HUES64 (cell line): ENCODE measurements around the gene RPS24.

Source experiments
- H3K27ac ChIP-seq: 2 replicates; pipeline ENCODE4 v1.7.0; 2013; ENCODE audit warnings: low read depth, low read length, inconsistent platforms
- H3K27me3 ChIP-seq: 2 replicates; pipeline ENCODE4 v1.6.1; 2013; ENCODE audit warnings: mild to moderate bottlenecking, low read length; ENCODE audit not compliant: insufficient read depth
- H3K36me3 ChIP-seq: 2 replicates; pipeline ENCODE4 v1.6.1; 2013; ENCODE audit warnings: mild to moderate bottlenecking, low read length; ENCODE audit not compliant: insufficient read depth
- H3K4me1 ChIP-seq: 2 replicates; pipeline ENCODE4 v1.6.1; 2013; ENCODE audit warnings: mild to moderate bottlenecking, low read length, moderate library complexity; ENCODE audit not compliant: insufficient read depth
- H3K4me3 ChIP-seq: 2 replicates; pipeline ENCODE4 v1.5.1; 2013; ENCODE audit warnings: mild to moderate bottlenecking, low read length, moderate library complexity
- H3K9ac ChIP-seq: 2 replicates; pipeline ENCODE4 v1.6.1; 2013; ENCODE audit warnings: mild to moderate bottlenecking, low read depth, low read length
- H3K9me3 ChIP-seq: 2 replicates; pipeline ENCODE4 v1.6.1; 2013; ENCODE audit warnings: low read depth, low read length; ENCODE audit not compliant: insufficient read depth
- WGBS: fragments of 150-250, 120-280 bp; methylation state at CpG from one replicate; pipeline ENCODE4 v1.1.7; 2013; ENCODE audit warnings: missing lambda C conversion rate; 5-methylcytosine and 5-hydroxymethylcytosine counted together

The RPS24 gene

GRCh38 chr10:78041170-78042057 is 7.8 kb downstream of the RPS24 start:
- 85% methylated on average over 5 of the region's 5 CpGs for WGBS
- Histone ChIP-seq H3K9ac (peak overlapping the region; percentile 6; the same call in 1 of the 2 replicates), H3K27ac (peak overlapping the region; percentile 69), H3K27me3 (no peaks in the 10 kb centered on the region), H3K9me3 (no peaks in the 10 kb centered on the region), H3K36me3 (peaks cover 64% of the 10 kb centered on the region), H3K4me1 (peaks cover 43% of the 10 kb centered on the region), H3K4me3 (no peak overlapping the region)

DNA sequence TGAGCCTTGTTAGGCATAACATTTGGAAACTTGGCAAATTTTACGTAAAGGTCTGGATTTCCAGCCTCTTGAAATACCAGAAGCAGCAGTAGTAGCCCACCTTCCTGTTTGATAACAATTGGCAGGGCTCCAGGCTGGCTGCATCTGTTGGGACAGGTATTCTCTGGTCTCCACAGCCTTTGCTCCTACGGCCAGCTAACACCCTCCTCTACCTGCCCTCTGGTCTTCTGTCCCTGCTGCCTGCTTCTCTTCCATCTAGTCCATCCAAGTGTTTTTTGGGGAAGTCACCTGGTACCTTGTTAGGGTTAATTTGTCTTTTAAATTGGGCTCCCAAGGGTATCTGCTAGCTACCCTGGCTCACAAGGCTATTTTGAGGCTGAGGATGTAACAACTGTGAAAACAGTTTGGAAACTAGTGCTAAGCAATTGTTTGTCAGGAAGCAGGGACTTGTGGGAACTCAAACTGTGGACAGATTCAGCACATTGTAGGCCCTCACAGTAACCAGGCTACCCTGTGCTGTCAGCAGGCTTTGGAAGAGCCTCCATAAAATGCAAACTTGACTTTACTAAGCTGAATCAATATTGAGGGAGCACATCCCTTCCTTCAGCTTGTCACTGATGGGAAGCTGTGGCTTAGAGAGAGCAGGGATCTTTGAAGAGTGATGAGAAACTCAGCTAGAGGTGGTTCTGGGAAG is 8.5 kb downstream of the RPS24 start:
- H3K36me3 ChIP-seq = peaks cover 56% of the 10 kb centered on the region
- peak overlapping the region; percentile 37 for H3K27ac ChIP-seq
- no peak overlapping the region for H3K4me3 ChIP-seq
- no peaks in the 10 kb centered on the region for H3K9me3 ChIP-seq
- no peaks in the 10 kb centered on the region for H3K27me3 ChIP-seq
- H3K4me1 ChIP-seq = peaks cover 36% of the 10 kb centered on the region
- 76% methylated on average over 2 of the region's 2 CpGs for WGBS
- H3K9ac ChIP-seq = no peak overlapping the region

- H3K36me3 ChIP-seq = peaks cover 51% of the 10 kb centered on the region
- no peak overlapping the region for H3K9ac ChIP-seq
- no peaks in the 10 kb centered on the region for H3K27me3 ChIP-seq
- peaks cover 31% of the 10 kb centered on the region for H3K4me1 ChIP-seq
- no peaks in the 10 kb centered on the region for H3K9me3 ChIP-seq
- H3K4me3 ChIP-seq = no peak overlapping the region
- WGBS = 98% methylated on average over 6 of the region's 6 CpGs
- peak overlapping the region; percentile 37 for H3K27ac ChIP-seq
Observed at GRCh38 chr10:78042752-78043104, 9.1 kb downstream of the RPS24 start.

- Histone ChIP-seq H3K27me3 (no peaks in the 10 kb centered on the region), H3K4me1 (peaks cover 18% of the 10 kb centered on the region), H3K27ac (no peak overlapping the region), H3K9me3 (no peaks in the 10 kb centered on the region), H3K9ac (no peak overlapping the region), H3K4me3 (no peak overlapping the region), H3K36me3 (peaks cover 37% of the 10 kb centered on the region)
Observed at GRCh38 chr10:78044179-78044578, 10.5 kb downstream of the RPS24 start.

GRCh38 chr10:78044699-78045098 is 11.0 kb downstream of the RPS24 start:
- Histone ChIP-seq H3K4me1 (peaks cover 12% of the 10 kb centered on the region), H3K9ac (no peak overlapping the region), H3K9me3 (no peaks in the 10 kb centered on the region), H3K27ac (no peak overlapping the region), H3K4me3 (no peak overlapping the region), H3K36me3 (peaks cover 31% of the 10 kb centered on the region), H3K27me3 (no peaks in the 10 kb centered on the region)
- 87% methylated on average over 10 of the region's 10 CpGs for WGBS

- WGBS = 76% methylated on average over 10 of the region's 10 CpGs
- peaks cover 8% of the 10 kb centered on the region for H3K4me1 ChIP-seq
- H3K9ac ChIP-seq = no peak overlapping the region
- H3K4me3 ChIP-seq = no peak overlapping the region
- no peaks in the 10 kb centered on the region for H3K9me3 ChIP-seq
- peaks cover 26% of the 10 kb centered on the region for H3K36me3 ChIP-seq
- no peaks in the 10 kb centered on the region for H3K27me3 ChIP-seq
- no peak overlapping the region for H3K27ac ChIP-seq
Observed at GRCh38 chr10:78045237-78045636, 11.6 kb downstream of the RPS24 start.

DNA sequence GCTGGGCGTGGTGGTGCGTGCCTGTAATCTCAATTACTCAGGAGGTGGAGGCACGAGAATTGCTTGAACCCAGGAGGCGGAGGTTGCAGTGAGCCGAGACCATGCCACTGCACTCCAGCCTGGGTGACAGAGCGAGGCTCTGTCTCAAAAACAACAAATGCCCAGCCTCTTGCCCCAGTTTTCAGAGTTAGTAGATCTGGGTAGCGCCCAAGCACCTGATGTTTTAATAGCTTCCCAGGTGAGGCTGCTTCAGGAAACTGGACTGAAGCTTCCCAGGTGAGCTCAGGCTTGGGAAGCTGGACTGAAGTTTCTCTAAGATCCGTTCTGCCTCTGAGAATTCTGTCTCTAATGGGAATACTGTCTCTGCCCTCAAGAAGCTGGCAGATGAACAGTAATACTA is 12.2 kb downstream of the RPS24 start:
- 91% methylated on average over 8 of the region's 8 CpGs for WGBS
- Histone ChIP-seq H3K4me3 (no peak overlapping the region), H3K27ac (no peak overlapping the region), H3K36me3 (peaks cover 20% of the 10 kb centered on the region), H3K9me3 (no peaks in the 10 kb centered on the region), H3K27me3 (no peaks in the 10 kb centered on the region), H3K4me1 (peaks cover 4% of the 10 kb centered on the region; the same call in 1 of the 2 replicates), H3K9ac (no peak overlapping the region)

GRCh38 chr10:78046711-78047269 is 13.1 kb downstream of the RPS24 start:
- no peaks in the 10 kb centered on the region for H3K9me3 ChIP-seq
- WGBS = 75% methylated on average over 10 of the region's 10 CpGs
- no peak overlapping the region for H3K9ac ChIP-seq
- no peak overlapping the region for H3K4me3 ChIP-seq
- peaks cover 10% of the 10 kb centered on the region for H3K36me3 ChIP-seq
- peaks cover 4% of the 10 kb centered on the region; the same call in 1 of the 2 replicates for H3K4me1 ChIP-seq
- H3K27ac ChIP-seq = no peak overlapping the region
- no peaks in the 10 kb centered on the region for H3K27me3 ChIP-seq

GRCh38 chr10:78047314-78047891 is 13.7 kb downstream of the RPS24 start:
- Histone ChIP-seq H3K4me1 (peaks cover 4% of the 10 kb centered on the region; the same call in 1 of the 2 replicates), H3K36me3 (peaks cover 4% of the 10 kb centered on the region), H3K4me3 (no peak overlapping the region), H3K27ac (no peak overlapping the region), H3K9me3 (no peaks in the 10 kb centered on the region), H3K9ac (no peak overlapping the region), H3K27me3 (no peaks in the 10 kb centered on the region)
- WGBS = 41% methylated on average over 13 of the region's 13 CpGs

DNA sequence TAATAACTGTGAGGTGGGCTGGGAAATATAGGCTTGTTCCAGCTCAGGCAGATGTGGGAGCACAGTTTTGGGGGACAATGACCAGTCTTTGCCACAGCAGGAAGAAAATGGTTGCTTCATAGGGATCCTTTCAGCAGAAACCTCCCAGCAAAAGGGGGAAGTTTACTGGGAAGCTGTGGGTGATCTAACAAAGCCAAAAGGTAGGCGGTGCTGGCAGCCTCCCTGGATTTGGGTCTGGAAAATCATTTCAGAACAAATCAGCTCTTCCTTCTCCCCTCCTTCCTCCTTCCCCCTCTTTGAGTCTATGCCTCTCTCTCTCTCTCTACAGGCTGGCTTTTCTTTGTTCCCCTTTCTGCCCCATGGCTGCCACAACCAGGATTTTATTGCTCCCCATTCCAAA is 16.2 kb downstream of the RPS24 start:
- Histone ChIP-seq H3K4me1 (no peaks in the 10 kb centered on the region; the same call in 1 of the 2 replicates), H3K27ac (no peak overlapping the region), H3K9ac (no peak overlapping the region), H3K9me3 (no peaks in the 10 kb centered on the region), H3K27me3 (no peaks in the 10 kb centered on the region), H3K4me3 (no peak overlapping the region), H3K36me3 (no peaks in the 10 kb centered on the region)
- 92% methylated on average over 1 of the region's 1 CpG for WGBS
